ENCODE results near the gene UNC5A. TPM values are rescaled to one million over a fixed set of nuclear protein-coding genes. Genes with fewer than 3 reads are reported as not detected.

Gene UNC5A
- total and polyA plus RNA-seq, 2 of the 8 experiments (the other 6 are each of a cell fraction or from before 2014, with no cell fraction given): 4.0 to 7.6 TPM

DNA sequence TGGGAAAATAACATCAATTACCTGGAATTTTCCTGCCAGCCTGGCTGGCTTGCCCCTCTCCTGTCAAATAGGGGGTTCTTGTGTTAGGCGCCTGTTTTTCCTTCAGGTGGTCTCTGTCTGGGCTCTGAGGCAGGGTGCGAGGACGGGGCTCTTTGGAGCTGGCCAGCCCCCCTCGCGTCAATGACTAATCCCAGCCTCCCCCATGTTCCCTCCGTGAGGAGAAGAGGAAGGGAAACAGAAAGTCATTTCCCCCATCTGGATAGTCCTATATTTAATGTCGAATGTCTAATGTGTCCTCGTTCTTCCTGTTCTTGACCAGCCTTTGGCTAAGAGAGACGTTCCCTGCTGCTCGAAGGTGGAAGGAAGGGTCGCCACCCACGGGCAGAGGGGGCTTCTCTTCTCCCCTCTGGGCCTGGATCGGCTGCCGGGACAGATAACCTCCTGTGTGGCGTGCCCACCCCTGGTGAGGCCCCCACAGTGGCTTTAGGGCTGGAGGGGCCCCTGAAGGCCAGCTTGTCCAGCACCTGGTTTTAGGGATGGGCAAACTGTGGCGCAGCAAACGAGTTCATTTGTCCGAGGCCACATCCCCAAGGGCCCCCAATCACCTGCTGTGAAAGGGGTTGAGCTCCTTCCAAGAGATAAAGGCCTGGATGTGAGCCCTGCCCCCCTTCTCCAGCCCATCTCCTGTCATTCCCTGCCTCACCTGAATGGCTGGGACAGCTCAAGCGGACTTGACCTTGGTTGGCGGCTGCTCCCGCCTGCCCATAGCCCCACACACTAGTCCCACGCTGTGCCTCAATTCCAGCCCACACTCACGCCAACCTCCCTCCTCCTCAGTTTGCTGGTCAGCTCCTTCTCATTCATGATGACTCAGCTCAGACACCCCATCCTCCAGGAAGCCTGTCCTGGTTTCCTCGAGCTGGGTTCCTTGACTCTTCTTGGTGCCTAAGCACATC, 35.9 kb upstream of the UNC5A start (continued):
- TF ChIP-seq, protein P1, sequence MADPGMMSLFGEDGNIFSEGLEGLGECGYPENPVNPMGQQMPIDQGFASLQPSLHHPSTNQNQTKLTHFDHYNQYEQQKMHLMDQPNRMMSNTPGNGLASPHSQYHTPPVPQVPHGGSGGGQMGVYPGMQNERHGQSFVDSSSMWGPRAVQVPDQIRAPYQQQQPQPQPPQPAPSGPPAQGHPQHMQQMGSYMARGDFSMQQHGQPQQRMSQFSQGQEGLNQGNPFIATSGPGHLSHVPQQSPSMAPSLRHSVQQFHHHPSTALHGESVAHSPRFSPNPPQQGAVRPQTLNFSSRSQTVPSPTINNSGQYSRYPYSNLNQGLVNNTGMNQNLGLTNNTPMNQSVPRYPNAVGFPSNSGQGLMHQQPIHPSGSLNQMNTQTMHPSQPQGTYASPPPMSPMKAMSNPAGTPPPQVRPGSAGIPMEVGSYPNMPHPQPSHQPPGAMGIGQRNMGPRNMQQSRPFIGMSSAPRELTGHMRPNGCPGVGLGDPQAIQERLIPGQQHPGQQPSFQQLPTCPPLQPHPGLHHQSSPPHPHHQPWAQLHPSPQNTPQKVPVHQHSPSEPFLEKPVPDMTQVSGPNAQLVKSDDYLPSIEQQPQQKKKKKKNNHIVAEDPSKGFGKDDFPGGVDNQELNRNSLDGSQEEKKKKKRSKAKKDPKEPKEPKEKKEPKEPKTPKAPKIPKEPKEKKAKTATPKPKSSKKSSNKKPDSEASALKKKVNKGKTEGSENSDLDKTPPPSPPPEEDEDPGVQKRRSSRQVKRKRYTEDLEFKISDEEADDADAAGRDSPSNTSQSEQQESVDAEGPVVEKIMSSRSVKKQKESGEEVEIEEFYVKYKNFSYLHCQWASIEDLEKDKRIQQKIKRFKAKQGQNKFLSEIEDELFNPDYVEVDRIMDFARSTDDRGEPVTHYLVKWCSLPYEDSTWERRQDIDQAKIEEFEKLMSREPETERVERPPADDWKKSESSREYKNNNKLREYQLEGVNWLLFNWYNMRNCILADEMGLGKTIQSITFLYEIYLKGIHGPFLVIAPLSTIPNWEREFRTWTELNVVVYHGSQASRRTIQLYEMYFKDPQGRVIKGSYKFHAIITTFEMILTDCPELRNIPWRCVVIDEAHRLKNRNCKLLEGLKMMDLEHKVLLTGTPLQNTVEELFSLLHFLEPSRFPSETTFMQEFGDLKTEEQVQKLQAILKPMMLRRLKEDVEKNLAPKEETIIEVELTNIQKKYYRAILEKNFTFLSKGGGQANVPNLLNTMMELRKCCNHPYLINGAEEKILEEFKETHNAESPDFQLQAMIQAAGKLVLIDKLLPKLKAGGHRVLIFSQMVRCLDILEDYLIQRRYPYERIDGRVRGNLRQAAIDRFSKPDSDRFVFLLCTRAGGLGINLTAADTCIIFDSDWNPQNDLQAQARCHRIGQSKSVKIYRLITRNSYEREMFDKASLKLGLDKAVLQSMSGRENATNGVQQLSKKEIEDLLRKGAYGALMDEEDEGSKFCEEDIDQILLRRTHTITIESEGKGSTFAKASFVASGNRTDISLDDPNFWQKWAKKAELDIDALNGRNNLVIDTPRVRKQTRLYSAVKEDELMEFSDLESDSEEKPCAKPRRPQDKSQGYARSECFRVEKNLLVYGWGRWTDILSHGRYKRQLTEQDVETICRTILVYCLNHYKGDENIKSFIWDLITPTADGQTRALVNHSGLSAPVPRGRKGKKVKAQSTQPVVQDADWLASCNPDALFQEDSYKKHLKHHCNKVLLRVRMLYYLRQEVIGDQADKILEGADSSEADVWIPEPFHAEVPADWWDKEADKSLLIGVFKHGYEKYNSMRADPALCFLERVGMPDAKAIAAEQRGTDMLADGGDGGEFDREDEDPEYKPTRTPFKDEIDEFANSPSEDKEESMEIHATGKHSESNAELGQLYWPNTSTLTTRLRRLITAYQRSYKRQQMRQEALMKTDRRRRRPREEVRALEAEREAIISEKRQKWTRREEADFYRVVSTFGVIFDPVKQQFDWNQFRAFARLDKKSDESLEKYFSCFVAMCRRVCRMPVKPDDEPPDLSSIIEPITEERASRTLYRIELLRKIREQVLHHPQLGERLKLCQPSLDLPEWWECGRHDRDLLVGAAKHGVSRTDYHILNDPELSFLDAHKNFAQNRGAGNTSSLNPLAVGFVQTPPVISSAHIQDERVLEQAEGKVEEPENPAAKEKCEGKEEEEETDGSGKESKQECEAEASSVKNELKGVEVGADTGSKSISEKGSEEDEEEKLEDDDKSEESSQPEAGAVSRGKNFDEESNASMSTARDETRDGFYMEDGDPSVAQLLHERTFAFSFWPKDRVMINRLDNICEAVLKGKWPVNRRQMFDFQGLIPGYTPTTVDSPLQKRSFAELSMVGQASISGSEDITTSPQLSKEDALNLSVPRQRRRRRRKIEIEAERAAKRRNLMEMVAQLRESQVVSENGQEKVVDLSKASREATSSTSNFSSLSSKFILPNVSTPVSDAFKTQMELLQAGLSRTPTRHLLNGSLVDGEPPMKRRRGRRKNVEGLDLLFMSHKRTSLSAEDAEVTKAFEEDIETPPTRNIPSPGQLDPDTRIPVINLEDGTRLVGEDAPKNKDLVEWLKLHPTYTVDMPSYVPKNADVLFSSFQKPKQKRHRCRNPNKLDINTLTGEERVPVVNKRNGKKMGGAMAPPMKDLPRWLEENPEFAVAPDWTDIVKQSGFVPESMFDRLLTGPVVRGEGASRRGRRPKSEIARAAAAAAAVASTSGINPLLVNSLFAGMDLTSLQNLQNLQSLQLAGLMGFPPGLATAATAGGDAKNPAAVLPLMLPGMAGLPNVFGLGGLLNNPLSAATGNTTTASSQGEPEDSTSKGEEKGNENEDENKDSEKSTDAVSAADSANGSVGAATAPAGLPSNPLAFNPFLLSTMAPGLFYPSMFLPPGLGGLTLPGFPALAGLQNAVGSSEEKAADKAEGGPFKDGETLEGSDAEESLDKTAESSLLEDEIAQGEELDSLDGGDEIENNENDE (IDR thresholded peaks at IDR 0.05; ENCODE audit: insufficient replicate concordance, low read length): no peak
- TF ChIP-seq, protein P2, sequence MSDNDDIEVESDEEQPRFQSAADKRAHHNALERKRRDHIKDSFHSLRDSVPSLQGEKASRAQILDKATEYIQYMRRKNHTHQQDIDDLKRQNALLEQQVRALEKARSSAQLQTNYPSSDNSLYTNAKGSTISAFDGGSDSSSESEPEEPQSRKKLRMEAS (IDR thresholded peaks at IDR 0.05): peak; percentile 43; the same call in 1 of the 2 replicates
- TF ChIP-seq, protein P3, sequence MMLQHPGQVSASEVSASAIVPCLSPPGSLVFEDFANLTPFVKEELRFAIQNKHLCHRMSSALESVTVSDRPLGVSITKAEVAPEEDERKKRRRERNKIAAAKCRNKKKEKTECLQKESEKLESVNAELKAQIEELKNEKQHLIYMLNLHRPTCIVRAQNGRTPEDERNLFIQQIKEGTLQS (IDR thresholded peaks at IDR 0.05; ENCODE audit: insufficient read depth, low read depth, low read length): no peak
- TF ChIP-seq HDAC2 (IDR thresholded peaks at IDR 0.05; ENCODE audit: borderline replicate concordance in 1 of 2, low read depth in 2 of 2, low read length in 2 of 2) (no peak), EZH2 (IDR thresholded peaks at IDR 0.05; ENCODE audit: low read depth, low read length, severe bottlenecking) (no peak), BCL11A (IDR thresholded peaks at IDR 0.05; ENCODE audit: low read depth in 2 of 2, low read length in 2 of 2) (no peak), TAF7 (optimal IDR thresholded peaks at IDR 0.05; ENCODE audit: borderline replicate concordance, low read depth, low read length) (no peak)

Measured in H1 (cell line).